GM18873 (cell line): ENCODE data around the gene PSTPIP1.

ENCODE experiments used
- ATAC-seq: cut with Tn5 transposase; IDR thresholded peaks from one replicate; pipeline ENCODE4 v1.9.1; 2021; ENCODE audit warnings: mild to moderate bottlenecking, moderate library complexity, moderate number of reproducible peaks; ENCODE audit not compliant: unreplicated experiment, low FRiP score

Gene PSTPIP1

GRCh38 chr15:77038312-77039216 lies 43.6 kb downstream of the PSTPIP1 start:
- no peak for ATAC-seq

DNA sequence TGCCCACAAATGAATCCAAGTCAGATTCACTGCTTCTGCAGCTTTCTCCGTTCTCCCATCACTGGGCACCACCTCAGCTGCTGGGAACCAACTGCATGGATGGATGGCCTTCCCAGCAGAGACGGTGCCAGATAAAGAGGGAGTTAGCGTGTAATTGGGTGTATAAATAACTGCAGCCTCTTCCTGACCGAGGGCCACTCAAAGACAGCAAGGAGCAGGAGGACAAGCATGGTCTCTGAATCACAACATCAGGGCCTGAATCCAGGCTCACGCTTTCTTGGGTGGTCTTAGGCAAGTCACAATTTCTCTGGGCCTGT lies 44.2 kb downstream of the PSTPIP1 start:
- no peak for ATAC-seq

GRCh38 chr15:77039848-77040247 lies 44.9 kb downstream of the PSTPIP1 start:
- ATAC-seq: no peak

GRCh38 chr15:77040673-77041072 lies 45.7 kb downstream of the PSTPIP1 start:
- ATAC-seq: no peak

DNA sequence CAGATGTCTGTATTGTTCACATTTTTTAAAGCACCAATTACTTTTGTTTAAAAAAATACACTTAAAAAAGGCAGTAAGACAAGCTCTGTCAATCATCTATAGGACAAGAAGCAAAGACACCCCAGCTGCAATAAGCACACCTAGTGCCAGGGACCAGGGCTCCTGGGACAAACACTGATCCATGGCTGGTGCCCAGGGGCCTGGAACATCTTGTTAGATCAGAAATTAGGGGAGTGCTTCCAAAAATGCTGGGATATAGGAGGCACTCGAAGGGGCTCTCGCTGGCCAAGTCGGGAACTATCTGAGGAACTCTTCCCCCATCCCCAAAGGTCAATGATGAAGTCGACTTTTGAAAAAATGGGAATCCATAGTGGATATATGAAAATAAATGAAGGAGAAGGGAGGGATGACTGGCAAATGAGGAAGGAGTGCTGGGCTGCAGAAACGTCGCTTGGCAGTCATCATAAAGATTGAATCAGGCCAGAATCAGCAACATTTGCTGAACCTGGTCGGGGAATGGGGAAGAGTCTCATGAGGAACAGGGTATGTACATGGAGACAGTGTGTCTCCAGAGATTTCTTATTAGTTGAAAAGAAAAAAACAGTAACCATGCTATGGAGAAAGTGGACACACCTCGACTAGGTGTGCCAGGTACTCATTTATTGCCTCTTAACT lies 47.5 kb downstream of the PSTPIP1 start:
- no peak for ATAC-seq

- ATAC-seq: no peak
Measured at GRCh38 chr15:77042955-77043920, 48.3 kb downstream of the PSTPIP1 start.

DNA sequence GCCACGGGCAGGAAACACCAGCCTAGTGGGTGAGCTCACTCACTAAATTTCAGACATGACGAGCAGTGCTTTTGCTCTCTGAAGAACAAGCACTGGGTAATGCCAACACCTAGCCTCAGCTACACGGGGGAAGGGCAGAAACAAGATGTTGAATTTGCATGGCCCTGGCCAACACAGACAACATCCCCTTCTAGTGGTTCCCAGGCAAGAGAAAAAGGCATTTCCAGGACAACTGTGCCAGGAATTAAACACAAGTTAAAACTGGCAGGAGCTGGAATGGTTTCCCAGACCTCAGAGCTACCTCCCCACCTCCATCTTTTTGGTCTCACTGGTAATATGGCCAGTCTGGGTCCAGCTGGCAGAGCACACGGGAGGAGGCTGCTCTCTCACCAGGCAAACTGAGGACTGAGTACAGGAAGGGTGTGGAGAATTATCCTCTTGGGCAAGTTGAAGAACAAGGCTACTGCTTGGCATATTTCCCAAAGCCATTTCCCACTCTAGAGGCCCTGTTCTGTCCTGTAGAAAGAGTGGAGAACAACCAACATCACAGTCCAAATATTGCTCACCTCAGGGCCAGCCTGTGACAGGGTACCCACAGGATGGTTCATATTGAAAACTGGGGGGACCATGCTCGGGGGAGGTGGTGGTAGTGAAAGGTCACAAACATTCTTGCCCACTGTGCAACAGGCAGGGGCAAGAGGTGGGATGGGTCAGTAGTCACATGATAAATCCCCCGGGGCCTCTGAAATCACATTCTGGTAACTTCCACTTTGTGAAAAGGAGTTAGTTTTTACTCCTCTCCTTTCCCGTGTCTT lies 49.5 kb downstream of the PSTPIP1 start:
- ATAC-seq: no peak

DNA sequence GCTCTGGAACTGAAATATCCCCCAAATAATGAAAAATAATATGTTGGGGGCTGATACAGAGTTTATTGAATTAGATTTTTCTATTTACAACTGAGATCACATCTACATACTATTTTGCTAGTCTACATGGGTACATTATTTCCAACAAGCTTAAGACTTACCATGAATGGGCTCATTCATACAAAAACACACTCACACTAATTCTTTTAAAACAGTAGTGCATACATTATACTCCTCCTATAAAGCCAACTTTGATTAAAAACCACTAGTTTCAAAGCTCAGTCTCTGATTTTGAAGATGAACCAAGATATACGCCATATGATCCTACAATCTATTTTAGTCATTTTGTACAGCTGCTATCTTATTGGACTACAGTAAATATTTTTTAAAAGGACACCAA lies 51.1 kb downstream of the PSTPIP1 start:
- ATAC-seq: no peak

DNA sequence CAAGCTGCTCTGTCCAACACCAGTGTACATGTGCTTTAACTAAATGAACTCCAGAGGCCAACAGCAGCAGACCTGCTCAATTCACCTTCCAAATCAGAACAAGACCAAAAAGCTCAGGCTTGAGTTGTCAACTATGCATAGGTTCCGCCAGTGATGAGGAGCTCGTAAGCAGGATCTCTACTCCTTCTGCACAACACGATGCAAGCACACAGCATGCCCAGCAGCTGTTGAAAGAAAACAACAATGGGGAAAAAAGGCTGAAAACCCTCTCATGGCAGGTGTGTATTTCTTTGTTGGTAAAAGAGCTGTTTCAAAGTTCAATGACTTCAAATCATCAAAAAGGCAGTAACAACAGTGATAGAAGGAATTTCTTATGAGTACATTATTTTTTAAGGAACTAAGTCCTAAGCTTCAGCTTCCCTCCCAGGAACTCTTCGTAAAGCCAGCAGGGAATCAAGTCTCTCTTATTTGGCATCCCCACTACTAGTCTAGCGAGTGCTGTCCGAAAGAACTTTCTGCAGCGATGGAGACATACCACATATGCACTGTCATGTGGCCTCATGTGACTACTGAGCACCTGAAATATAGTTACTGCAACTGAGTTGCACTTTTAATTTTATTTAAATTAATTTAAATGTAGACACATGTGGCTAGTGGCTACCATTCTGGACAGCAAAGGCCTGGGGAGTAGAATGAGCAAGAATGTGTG lies 51.9 kb downstream of the PSTPIP1 start:
- ATAC-seq: no peak

DNA sequence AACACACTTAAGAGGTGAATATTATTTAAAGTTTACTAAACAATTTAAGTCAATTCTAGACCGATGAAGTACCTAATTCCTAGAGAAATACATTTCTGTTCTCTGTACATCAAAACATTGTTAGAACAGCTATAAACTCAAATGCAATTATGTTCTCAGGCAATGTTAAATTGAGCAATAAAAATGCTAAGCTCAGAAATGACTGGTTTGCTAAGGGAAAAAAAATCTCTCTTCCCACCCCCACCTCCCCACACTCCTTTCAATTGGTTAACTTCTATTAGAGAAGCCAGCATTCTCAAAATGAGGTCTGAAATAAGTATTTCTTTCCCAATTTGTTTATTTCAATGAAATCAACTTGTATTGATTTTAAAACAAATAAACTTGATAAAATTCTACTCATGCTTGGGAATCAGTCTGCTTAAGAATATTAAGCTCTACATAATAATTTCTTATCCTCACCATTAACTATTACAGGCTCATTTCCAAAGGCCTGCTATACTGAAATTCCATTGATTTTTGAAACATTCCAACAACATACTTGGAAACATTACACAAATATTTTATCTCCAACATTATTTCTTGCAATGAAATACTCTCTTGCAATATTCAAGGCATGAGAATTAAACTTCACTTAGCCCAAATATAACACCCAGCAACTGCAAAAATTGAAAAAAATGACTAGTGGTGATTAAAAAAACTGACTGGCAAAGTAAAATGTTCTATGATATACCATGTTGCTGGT lies 53.4 kb downstream of the PSTPIP1 start:
- no peak for ATAC-seq

GRCh38 chr15:77052556-77052955 lies 57.6 kb downstream of the PSTPIP1 start:
- ATAC-seq: no peak

DNA sequence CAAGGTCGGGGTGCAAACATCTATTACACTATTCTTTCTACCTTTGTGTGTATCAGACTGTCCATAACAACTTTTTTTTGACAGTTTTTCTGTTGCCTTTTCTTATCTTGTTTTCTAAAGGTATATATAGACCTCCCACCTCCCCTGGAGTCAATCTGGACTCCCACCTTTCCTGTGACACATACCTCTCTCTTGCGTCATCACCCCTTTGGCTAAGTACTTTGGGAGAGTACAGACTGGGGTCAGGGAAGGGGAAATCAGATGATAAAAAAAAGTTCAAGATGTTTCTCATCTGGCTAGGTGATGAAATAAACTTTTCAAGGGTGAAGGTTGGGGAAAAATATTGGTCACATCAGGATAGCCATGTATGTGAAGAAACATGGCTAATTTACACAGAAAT lies 58.8 kb downstream of the PSTPIP1 start:
- no peak for ATAC-seq

DNA sequence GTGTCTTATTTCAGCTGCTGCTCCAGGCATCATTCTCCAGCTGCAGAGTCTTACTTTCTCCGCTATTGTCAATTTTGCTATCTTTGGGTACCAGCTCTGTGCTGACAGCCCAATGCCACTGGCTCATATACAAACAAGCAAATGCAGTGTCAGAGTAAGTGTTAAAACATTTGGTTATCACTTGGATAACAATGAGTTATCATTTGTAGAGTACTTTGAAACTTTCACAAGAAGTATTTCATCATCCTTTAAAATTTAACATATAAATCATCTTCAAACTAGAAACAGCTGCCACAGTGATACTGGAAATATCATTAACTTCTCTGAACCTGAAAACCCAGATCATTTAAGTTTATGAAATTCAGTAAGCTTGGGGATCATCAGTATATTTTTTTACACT lies 62.1 kb downstream of the PSTPIP1 start:
- ATAC-seq: no peak

DNA sequence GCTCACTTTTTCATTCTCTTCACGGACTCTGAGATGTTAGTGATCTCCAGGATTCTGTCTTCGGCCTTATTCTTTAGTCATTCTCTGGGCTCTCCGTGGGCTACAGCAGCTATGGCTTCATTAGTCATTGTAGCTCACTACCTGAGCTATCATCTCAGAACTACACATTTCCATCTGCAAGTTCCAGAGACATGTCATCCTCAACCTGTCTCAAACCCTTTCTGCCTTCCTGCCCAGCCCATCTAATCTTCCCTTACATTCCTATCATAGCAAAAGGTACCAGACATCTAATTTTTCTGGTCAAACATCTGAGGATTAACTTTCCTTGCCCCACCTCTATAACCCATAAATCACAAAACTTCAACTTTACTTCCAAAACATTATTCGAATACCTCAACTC lies 62.8 kb downstream of the PSTPIP1 start:
- ATAC-seq: no peak

GRCh38 chr15:77058468-77058867 lies 63.5 kb downstream of the PSTPIP1 start:
- ATAC-seq: no peak

- ATAC-seq: no peak
Measured at GRCh38 chr15:77059786-77060361, 64.9 kb downstream of the PSTPIP1 start.

DNA sequence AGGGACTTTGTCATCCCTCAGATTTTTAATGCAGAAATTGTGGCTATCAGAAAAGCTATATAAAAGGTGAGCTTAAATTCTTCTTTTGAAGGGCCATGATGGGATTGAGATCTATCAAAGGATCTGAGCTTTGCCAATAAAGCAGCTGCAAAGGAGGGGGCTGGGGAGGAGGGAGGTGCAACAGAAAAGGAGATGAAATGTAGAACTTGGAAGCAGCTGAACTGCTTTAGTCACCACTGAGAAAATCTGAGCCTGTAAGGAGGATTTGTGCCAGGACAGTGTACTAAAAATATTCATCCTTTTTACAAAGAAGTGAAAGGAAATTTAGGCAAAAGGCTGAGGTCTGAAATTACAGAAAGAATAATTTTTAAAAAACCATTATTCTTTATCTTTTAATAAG lies 65.6 kb downstream of the PSTPIP1 start:
- ATAC-seq: no peak

GRCh38 chr15:77063249-77063648 lies 68.3 kb downstream of the PSTPIP1 start:
- no peak for ATAC-seq
